Measurements from ENCODE around the gene ZBTB40.

ZBTB40 gene

DNA sequence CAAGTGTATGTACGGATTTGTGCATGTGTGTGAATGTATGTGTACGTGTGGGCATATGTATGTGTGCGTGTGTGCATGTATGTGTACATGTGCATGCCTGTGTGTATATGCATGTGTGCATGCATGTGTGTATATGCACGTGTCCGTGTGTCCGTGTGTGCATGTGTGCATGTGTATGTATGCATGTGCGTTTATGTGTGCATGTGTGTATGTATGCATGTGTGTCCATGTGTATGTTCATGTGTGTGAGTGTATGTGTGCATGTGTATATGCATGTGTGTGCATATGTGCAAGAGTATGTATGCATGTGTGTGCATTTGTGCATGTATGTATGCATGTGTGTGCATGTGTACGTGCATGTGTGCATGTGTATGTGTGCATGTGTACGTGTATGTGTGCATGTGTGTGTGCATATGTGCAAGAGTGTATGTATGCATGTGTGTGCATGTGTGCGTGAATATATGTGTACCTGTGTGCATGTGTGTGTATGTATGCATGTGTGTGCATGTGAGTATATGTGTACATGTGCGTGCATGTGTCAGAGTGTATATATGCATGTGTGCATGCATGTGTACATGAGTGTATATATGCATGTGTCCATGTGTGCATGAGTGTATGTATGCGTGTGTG is 127.2 kb downstream of the ZBTB40 start:
- FAIRE-seq (no peak), DNase-seq (ENCODE audit: insufficient read length, low spot score) (no peak)

- DNase-seq (ENCODE audit: insufficient read length, low spot score) (no peak), FAIRE-seq (no peak)
Measured at GRCh38 chr1:22579541-22580155, 128.0 kb downstream of the ZBTB40 start.
